T-cell (primary cell): ENCODE results near the gene ACOX3. TPM values are rescaled to one million over a fixed set of nuclear protein-coding genes. Genes with fewer than 3 reads are reported as not detected.

Experiments
- ATAC-seq, 4 experiments: fragments of 200-7000 bp in 3 of 4; fragments of 150-1000 bp in 1 of 4; cut with Tn5 transposase; replicated peaks in 1 of 4; 1 replicate in 3 of 4; 2 replicates in 1 of 4; pipeline ENCODE4 v1.10.0; 2021; ENCODE audit warnings: moderate library complexity in 3 of 4, mild to moderate bottlenecking in 2 of 4, moderate number of reproducible peaks in 1 of 4
- CTCF ChIA-PET, 2 donors: fragments of 300-600 bp; sonication (Branson Sonifier 250); formaldehyde crosslinking; loops; one replicate each; lab custom pipeline; 2022; ENCODE audit warnings: antibody characterized with exemption in 2 of 2; lab: Charles Lee
- POLR2A ChIA-PET, 2 donors: fragments of 300-600 bp; sonication (Branson Sonifier 250); formaldehyde crosslinking; loops; one replicate each; lab custom pipeline; 2022; ENCODE audit warnings: antibody characterized with exemption in 2 of 2; lab: Charles Lee
- DNase-seq, 35 experiments: peaks; one replicate each; pipeline versions ENCODE4 v3.0.0 to v3.0.0-alpha.2; 2013 to 2023
- H3K27ac ChIP-seq: one replicate; pipeline ENCODE4 v1.5.1; 2013; ENCODE audit warnings: low read length
- H3K27me3 ChIP-seq, 2 experiments: replicated peaks in 1 of 2; 1 replicate in 1 of 2; 2 replicates in 1 of 2; pipeline versions ENCODE4 v1.6.1 to v1.7.0; 2013; ENCODE audit warnings: low read length in 1 of 2, mixed read lengths in 1 of 2; ENCODE audit not compliant: control insufficient read depth in 2 of 2, insufficient read depth in 2 of 2; ENCODE audit errors: extremely low read depth in 1 of 2
- H3K36me3 ChIP-seq, 2 donors: 1 replicate in 1 of 2; 2 replicates in 1 of 2; pipeline versions ENCODE4 v1.6.1 to v1.7.0; 2013; ENCODE audit warnings: low read length in 1 of 2; ENCODE audit not compliant: control insufficient read depth in 2 of 2, insufficient read depth in 1 of 2; ENCODE audit errors: extremely low read depth in 1 of 2
- H3K4me1 ChIP-seq, 2 experiments: 1 replicate in 1 of 2; 2 replicates in 1 of 2; pipeline versions ENCODE4 v1.6.1 to v1.7.0; 2013; ENCODE audit warnings: low read length in 2 of 2, mixed read lengths in 1 of 2; ENCODE audit not compliant: insufficient read depth in 2 of 2, control insufficient read depth in 1 of 2; ENCODE audit errors: extremely low read depth in 1 of 2
- H3K4me3 ChIP-seq, 2 donors: 1 replicate in 1 of 2; 2 replicates in 1 of 2; pipeline versions ENCODE4 v1.5.1 to v1.7.0; 2013; ENCODE audit warnings: mild to moderate bottlenecking in 2 of 2, low read length in 1 of 2, moderate library complexity in 1 of 2; ENCODE audit not compliant: control insufficient read depth in 1 of 2; ENCODE audit errors: extremely low read depth in 1 of 2
- H3K9me3 ChIP-seq: 2 replicates; pipeline ENCODE4 v1.7.0; 2013
- H3K27ac Mint-ChIP-seq, 2 donors: one replicate each; pipeline ENCODE4 v1.8.0; 2020 to 2021; ENCODE audit warnings: mild to moderate bottlenecking in 2 of 2, mixed read lengths in 2 of 2
- H3K27me3 Mint-ChIP-seq, 2 donors: one replicate each; pipeline ENCODE4 v1.8.0; 2021 to 2022; ENCODE audit warnings: mixed read lengths in 2 of 2
- H3K36me3 Mint-ChIP-seq: one replicate; pipeline ENCODE4 v1.8.0; 2021; ENCODE audit warnings: mixed read lengths
- H3K4me1 Mint-ChIP-seq, 3 donors: one replicate each; pipeline ENCODE4 v1.8.0; 2020 to 2022; ENCODE audit warnings: mixed read lengths in 3 of 3, mild to moderate bottlenecking in 1 of 3
- H3K4me3 Mint-ChIP-seq, 3 donors: one replicate each; pipeline ENCODE4 v1.8.0; 2020 to 2022; ENCODE audit warnings: mild to moderate bottlenecking in 3 of 3, mixed read lengths in 3 of 3, moderate library complexity in 3 of 3
- H3K9me3 Mint-ChIP-seq, 3 donors: one replicate each; pipeline ENCODE4 v1.8.0; 2020 to 2022; ENCODE audit warnings: mixed read lengths in 3 of 3
- WGBS: methylation state at CpG from one replicate; pipeline ENCODE4 v1.1.5; 2013; ENCODE audit warnings: missing lambda C conversion rate; ENCODE audit not compliant: insufficient coverage; 5-methylcytosine and 5-hydroxymethylcytosine counted together
- total RNA-seq, 35 experiments: library from RNA in 6 of 35; stranded (reverse) in 6 of 35; fragments of 120-200 nt in 1 of 35; gene quantifications; one replicate each; pipeline versions ENCODE4 v1.2.1 to v1.2.4 and lab custom pipeline; 2013 to 2026

ACOX3 gene
- total RNA-seq, 5 donors from 2014 or later (not counting 1 experiment from before 2014, with no cell fraction given), result 9.4 to 20.7 (median 15.8) TPM

DNA sequence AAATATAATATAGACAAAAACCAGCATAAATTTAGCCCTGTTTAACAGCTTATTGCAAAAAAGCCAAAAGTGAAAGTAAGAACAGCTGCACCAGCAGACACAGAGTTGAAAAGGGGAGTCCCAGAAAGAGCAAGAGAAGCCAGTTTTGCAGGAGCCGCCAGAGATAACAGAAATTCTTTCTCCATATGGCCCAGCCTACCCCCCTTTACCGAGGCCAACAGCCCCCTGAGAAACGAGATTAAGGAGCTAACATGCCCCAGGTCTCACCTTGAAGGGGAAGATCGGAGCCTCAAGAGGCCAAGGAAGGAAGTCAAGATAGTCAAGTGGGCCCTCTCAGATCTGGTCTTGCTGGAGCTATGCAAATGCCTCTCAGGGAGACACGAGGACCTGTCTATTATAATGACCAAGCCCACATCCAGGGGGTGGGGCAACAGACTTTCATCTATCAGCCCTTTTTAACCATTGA, 4.8 kb downstream of the ACOX3 start:
- no peaks in the 10 kb centered on the region for H3K9me3 ChIP-seq
- no peaks in the 10 kb centered on the region for H3K9me3 Mint-ChIP-seq
- peaks cover 2% of the 10 kb centered on the region for H3K36me3 Mint-ChIP-seq
- peaks cover 15 to 35% of the 10 kb centered on the region in 2 experiments for H3K4me1 ChIP-seq
- peak overlapping the region; percentile 59 to 72 (median 71) for H3K4me3 Mint-ChIP-seq
- H3K27ac ChIP-seq, result peak overlapping the region; percentile 80
- H3K27ac Mint-ChIP-seq, result peak overlapping the region; percentile 83 to 88
- H3K27me3 ChIP-seq, result no peaks in the 10 kb centered on the region
- peak in 26 of 35 experiments; percentile 3 to 44 (median 21) for DNase-seq
- no peaks in the 10 kb centered on the region for H3K36me3 ChIP-seq
- ATAC-seq, result peak; percentile 15 to 56 (median 34)
- CTCF ChIA-PET, result interaction anchor here in 1 of 2 donors (1.0 kb wide), 1 partner anchor 26 kb away, joined by 6 read pairs; no protein-coding TSS in a partner anchor
- 6% methylated on average over 3 of the region's 5 CpGs for WGBS
- peaks cover 0 to 2% of the 10 kb centered on the region in 2 donors for H3K27me3 Mint-ChIP-seq
- H3K4me3 ChIP-seq, result peak overlapping the region; percentile 10 to 36
- H3K4me1 Mint-ChIP-seq, result peaks cover 59 to 67% (median 66%) of the 10 kb centered on the region in 3 donors
- POLR2A ChIA-PET, result no interaction called here

DNA sequence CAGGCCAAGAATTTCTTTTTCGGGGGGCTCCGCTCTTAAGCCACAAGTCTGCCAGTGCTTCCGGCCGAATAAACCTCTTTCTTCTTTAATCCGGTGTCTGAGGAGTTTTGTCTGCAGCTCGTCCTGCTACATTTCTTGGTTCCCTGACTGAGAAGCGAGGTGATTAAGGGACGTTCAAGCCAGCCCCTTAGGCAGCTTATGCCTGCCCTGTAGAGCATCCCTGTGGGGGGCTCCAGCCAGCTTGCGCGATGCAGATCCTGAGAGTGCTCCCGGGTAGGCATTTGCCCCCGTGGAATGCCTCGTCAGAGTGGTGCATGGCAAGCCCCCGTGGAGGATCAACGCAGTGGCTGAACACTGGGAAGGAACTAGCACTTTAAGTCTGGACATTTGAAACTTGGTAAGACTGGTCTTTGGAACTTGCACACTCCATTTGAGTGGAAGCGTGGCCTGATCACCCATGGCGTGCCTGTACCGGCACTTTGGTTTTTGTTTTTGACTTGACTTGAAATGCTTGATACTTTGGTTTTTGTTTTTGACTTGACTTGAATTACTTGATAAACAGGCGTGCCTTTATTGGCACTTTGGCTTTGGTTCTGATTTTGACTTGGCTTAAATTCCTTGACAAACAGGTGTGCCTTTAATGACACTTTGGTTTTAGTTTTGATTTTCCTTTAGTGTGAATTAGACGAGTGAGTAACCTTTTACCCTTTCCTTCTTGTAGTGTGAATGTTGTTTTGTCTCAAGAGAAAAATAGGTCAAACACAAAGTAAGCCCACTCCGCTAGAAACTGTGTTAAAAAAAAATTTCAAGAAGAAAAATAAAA, 6.1 kb downstream of the ACOX3 start:
- Histone ChIP-seq H3K4me1 (peaks cover 11 to 28% of the 10 kb centered on the region in 2 experiments), H3K36me3 (no peaks in the 10 kb centered on the region), H3K27me3 (no peaks in the 10 kb centered on the region), H3K27ac (peak overlapping the region; percentile 80), H3K9me3 (no peaks in the 10 kb centered on the region), H3K4me3 (no peak overlapping the region)
- no peaks in the 10 kb centered on the region for H3K27me3 Mint-ChIP-seq
- H3K9me3 Mint-ChIP-seq, result no peaks in the 10 kb centered on the region
- 92% methylated on average over 19 of the region's 21 CpGs for WGBS
- ChIA-PET POLR2A (no interaction called here), CTCF (no interaction called here)
- peak overlapping the region; percentile 83 to 88 for H3K27ac Mint-ChIP-seq
- no peak for DNase-seq
- H3K36me3 Mint-ChIP-seq, result peaks cover 2% of the 10 kb centered on the region
- H3K4me1 Mint-ChIP-seq, result peaks cover 48 to 56% (median 55%) of the 10 kb centered on the region in 3 donors
- no peak for ATAC-seq
- H3K4me3 Mint-ChIP-seq, result peak overlapping the region; percentile 59 to 72 (median 71)

DNA sequence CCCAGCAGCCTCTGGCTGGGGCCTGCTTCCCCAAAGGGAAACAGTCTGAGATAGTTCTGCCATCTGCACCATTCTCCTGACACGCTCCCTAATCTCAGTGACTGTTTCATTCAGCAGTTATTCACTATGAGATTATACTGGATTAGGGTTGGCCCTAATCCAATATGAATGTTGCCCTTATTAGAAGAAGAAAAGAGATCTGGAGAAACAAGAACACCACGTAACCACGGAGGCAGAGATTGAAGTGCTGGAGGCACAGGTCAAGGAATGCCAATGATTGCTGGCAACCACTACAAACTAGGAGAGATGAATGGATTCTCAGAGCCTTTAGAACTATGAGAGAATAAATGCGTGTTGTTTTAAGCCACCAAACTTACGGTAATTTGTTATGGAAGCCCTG, 7.4 kb downstream of the ACOX3 start:
- ChIA-PET CTCF (no interaction called here), POLR2A (no interaction called here)
- no peaks in the 10 kb centered on the region for H3K9me3 ChIP-seq
- peaks cover 2% of the 10 kb centered on the region for H3K36me3 Mint-ChIP-seq
- no peaks in the 10 kb centered on the region for H3K9me3 Mint-ChIP-seq
- H3K27me3 Mint-ChIP-seq, result no peaks in the 10 kb centered on the region
- no peak overlapping the region for H3K4me3 ChIP-seq
- H3K27me3 ChIP-seq, result no peaks in the 10 kb centered on the region
- no peak for DNase-seq
- no peak overlapping the region for H3K4me3 Mint-ChIP-seq
- peak overlapping the region in 1 of 2 donors; percentile 6 for H3K27ac Mint-ChIP-seq
- H3K4me1 ChIP-seq, result peaks cover 10 to 35% of the 10 kb centered on the region in 2 experiments
- WGBS, result 100% methylated on average over 4 of the region's 5 CpGs
- H3K4me1 Mint-ChIP-seq, result peaks cover 44 to 57% (median 57%) of the 10 kb centered on the region in 3 donors
- H3K36me3 ChIP-seq, result no peaks in the 10 kb centered on the region
- ATAC-seq, result no peak
- H3K27ac ChIP-seq, result no peak overlapping the region

DNA sequence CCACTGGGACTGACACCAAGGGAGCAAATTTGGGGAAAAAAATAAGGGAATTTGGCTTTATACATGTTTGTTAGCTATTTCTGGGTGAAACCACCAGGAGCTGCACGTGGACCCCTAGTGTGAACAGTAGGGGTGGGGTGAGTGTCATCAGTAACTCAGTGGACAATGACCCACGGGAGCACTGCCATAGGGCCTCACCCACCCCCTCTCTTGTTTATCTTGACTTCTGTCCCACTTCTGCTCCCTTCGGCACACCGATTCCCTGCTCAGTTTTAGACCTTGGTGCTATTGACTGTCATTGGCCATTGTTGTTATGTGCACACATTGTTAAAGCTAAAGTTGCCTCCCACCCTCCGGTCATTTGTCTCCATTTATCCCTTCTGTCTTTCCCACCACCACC, 9.0 kb downstream of the ACOX3 start:
- no peaks in the 10 kb centered on the region for H3K9me3 Mint-ChIP-seq
- peaks cover 46 to 58% (median 52%) of the 10 kb centered on the region in 3 donors for H3K4me1 Mint-ChIP-seq
- no peak overlapping the region for H3K27ac ChIP-seq
- peaks cover 2% of the 10 kb centered on the region for H3K36me3 Mint-ChIP-seq
- WGBS, result 100% methylated on average over 1 of the region's 5 CpGs
- DNase-seq (no peak), ATAC-seq (no peak)
- no peaks in the 10 kb centered on the region for H3K27me3 Mint-ChIP-seq
- no peak overlapping the region for H3K27ac Mint-ChIP-seq
- H3K36me3 ChIP-seq, result no peaks in the 10 kb centered on the region
- no peaks in the 10 kb centered on the region for H3K27me3 ChIP-seq
- no peaks in the 10 kb centered on the region for H3K9me3 ChIP-seq
- peaks cover 10 to 39% of the 10 kb centered on the region in 2 experiments for H3K4me1 ChIP-seq
- no peak overlapping the region for H3K4me3 Mint-ChIP-seq
- H3K4me3 ChIP-seq, result no peak overlapping the region
- CTCF ChIA-PET, result no interaction called here
- POLR2A ChIA-PET, result no interaction called here

DNA sequence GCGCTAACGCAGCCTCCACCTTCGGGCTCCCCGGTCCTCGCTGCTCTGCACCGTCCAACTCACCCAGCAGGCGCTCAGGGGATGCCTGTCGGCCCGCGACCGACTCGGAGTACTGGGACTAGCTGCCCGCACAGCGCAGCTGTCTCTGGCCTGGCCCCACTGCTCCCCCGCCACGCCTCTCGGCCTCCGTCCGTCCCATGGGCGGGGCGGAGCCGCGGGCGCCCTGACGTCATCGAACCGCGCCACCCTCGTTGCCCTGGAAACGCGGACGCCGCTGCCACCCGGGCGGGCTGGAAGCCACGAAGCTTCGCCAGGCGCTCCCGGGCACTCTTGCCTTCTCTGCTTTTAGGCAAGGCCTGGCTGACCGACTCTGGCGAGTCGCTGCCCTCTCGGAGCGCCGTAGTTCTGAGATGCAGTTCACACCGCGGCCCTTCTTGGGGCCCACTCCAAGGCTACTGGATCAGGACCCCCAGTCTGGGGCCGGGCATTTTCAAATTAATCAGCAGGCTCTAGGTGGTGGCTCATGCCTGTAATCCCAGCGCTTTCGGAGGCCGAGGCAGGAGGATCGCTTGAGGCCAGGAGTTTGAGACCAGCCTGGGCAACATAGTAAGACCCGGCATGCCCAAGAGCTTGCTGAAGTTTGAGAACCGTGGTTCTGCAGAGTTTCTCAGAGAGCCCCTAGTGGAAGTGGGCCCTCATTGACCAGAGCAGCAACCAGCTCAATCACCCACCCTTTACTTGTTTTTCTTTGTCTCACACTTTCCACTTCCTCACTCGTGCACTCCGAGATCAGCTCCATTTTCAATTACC, 12.0 kb downstream of the ACOX3 start:
- CTCF ChIA-PET, result interaction anchor here in 1 of 2 donors (0.8 to 1.4 kb wide), 2 partner anchors 8 to 12 kb away, joined by 3 to 6 read pairs; partner anchors contain the start of genes ACOX3 and TRMT44
- POLR2A ChIA-PET, result interaction anchor here in 1 of 2 donors (0.6 kb wide), 1 partner anchor 10 kb away, joined by 4 read pairs; no protein-coding TSS in a partner anchor
- Mint-ChIP-seq H3K36me3 (peaks cover 2% of the 10 kb centered on the region), H3K27ac (peak overlapping the region; percentile 77 to 90), H3K4me3 (peak overlapping the region; percentile 90 to 92 (median 92)), H3K4me1 (peaks cover 35 to 37% (median 37%) of the 10 kb centered on the region in 3 donors), H3K9me3 (no peaks in the 10 kb centered on the region), H3K27me3 (no peaks in the 10 kb centered on the region)
- ATAC-seq (peak; percentile 92 to 96 (median 94)), DNase-seq (peak; percentile 67 to 96 (median 83))
- peak overlapping the region; percentile 64 to 70 for H3K4me3 ChIP-seq
- WGBS, result 3% methylated on average over 56 of the region's 56 CpGs
- no peaks in the 10 kb centered on the region for H3K9me3 ChIP-seq
- no peaks in the 10 kb centered on the region for H3K36me3 ChIP-seq
- H3K27me3 ChIP-seq, result no peaks in the 10 kb centered on the region
- H3K4me1 ChIP-seq, result peaks cover 3 to 17% of the 10 kb centered on the region in 2 experiments
- H3K27ac ChIP-seq, result no peak overlapping the region
